SU-DHL-6 (cell line): Measurements from ENCODE around the gene CASS4.

ENCODE experiments used
- CTCF ChIP-seq: fragments of 200-600 bp; sonication (generic); IDR thresholded peaks from one replicate; pipeline ENCODE4 v1.5.1; 2017; ENCODE audit warnings: antibody characterized with exemption, mild to moderate bottlenecking, low read length, moderate library complexity; ENCODE audit not compliant: insufficient read depth, poor library complexity, severe bottlenecking
- EZH2phosphoT487 ChIP-seq: fragments of 200-600 bp; sonication (generic), shearing (Covaris generic); conservative IDR thresholded peaks from 2 replicates; pipeline ENCODE4 v1.6.1; 2018; ENCODE audit warnings: mild to moderate bottlenecking, antibody characterized with exemption, low read length, moderate library complexity, mixed read lengths

GRCh38 chr20:56376331-56376730 lies 35.7 kb upstream of the CASS4 start:
- TF ChIP-seq EZH2phosphoT487: no peak
- TF ChIP-seq CTCF: no peak
